ENCODE measurements around the gene SERPINA12. TPM values are rescaled to one million over a fixed set of nuclear protein-coding genes. Genes with fewer than 3 reads are reported as not detected.

Gene SERPINA12
- total and polyA plus RNA-seq, 2 of the 13 experiments (the other 11 are each of a cell fraction or from before 2014, with no cell fraction given) = 0.08 TPM; not detected in 1

- TF ChIP-seq SETDB1 (CRISPR knock-in tag; IDR thresholded peaks at IDR 0.05; ENCODE audit: borderline replicate concordance) (no peak), PHB2 (IDR thresholded peaks at IDR 0.05; ENCODE audit: partially characterized antibody) (no peak), TRIM22 (IDR thresholded peaks at IDR 0.05) (no peak), PLRG1 (conservative IDR thresholded peaks at IDR 0.05) (no peak), ZNF512B (CRISPR knock-in tag; IDR thresholded peaks at IDR 0.05; ENCODE audit: borderline replicate concordance) (no peak), ZNF574 (CRISPR knock-in tag; IDR thresholded peaks at IDR 0.05) (peak; percentile 20; the same call in 1 of the 2 replicates), SRSF1 (optimal IDR thresholded peaks at IDR 0.05; ENCODE audit: low read depth, low read length) (no peak), KLF12 (CRISPR knock-in tag; IDR thresholded peaks at IDR 0.05; ENCODE audit: borderline replicate concordance) (0 out of 2 replicates have a peak, but pooled peaks have one; percentile 19), WIZ (CRISPR knock-in tag; IDR thresholded peaks at IDR 0.05) (no peak), ZNF446 (CRISPR knock-in tag; IDR thresholded peaks at IDR 0.05) (no peak), HNRNPUL1 (IDR thresholded peaks at IDR 0.05; ENCODE audit: low read depth, low read length) (no peak), FOXA1 (IDR thresholded peaks at IDR 0.05) (no peak), FOXA1 (CRISPR knock-in tag; IDR thresholded peaks at IDR 0.05) (no peak), ZNF468 (CRISPR knock-in tag; IDR thresholded peaks at IDR 0.05) (no peak), XRCC5 (optimal IDR thresholded peaks at IDR 0.05; ENCODE audit: low read length) (no peak)
- TF ChIP-seq, protein P1, sequence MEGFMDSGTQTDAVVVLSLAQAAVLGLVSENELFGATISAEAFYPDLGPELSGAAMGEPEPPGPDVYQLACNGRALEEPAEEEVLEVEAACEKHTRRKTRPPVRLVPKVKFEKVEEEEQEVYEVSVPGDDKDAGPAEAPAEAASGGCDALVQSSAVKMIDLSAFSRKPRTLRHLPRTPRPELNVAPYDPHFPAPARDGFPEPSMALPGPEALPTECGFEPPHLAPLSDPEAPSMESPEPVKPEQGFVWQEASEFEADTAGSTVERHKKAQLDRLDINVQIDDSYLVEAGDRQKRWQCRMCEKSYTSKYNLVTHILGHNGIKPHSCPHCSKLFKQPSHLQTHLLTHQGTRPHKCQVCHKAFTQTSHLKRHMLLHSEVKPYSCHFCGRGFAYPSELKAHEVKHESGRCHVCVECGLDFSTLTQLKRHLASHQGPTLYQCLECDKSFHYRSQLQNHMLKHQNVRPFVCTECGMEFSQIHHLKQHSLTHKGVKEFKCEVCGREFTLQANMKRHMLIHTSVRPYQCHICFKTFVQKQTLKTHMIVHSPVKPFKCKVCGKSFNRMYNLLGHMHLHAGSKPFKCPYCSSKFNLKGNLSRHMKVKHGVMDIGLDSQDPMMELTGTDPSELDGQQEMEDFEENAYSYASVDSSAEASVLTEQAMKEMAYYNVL (CRISPR knock-in tag; IDR thresholded peaks at IDR 0.05; ENCODE audit: borderline replicate concordance) = no peak
- TF ChIP-seq, protein P2, sequence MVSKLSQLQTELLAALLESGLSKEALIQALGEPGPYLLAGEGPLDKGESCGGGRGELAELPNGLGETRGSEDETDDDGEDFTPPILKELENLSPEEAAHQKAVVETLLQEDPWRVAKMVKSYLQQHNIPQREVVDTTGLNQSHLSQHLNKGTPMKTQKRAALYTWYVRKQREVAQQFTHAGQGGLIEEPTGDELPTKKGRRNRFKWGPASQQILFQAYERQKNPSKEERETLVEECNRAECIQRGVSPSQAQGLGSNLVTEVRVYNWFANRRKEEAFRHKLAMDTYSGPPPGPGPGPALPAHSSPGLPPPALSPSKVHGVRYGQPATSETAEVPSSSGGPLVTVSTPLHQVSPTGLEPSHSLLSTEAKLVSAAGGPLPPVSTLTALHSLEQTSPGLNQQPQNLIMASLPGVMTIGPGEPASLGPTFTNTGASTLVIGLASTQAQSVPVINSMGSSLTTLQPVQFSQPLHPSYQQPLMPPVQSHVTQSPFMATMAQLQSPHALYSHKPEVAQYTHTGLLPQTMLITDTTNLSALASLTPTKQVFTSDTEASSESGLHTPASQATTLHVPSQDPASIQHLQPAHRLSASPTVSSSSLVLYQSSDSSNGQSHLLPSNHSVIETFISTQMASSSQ (IDR thresholded peaks at IDR 0.05; ENCODE audit: low read depth) = no peak
- TF ChIP-seq, protein P2 (CRISPR knock-in tag; IDR thresholded peaks at IDR 0.05; ENCODE audit: borderline replicate concordance) = no peak
Observed at GRCh38 chr14:94465042-94465441, 44.2 kb downstream of the SERPINA12 start (continued).

Data from HepG2 (cell line).